MM.1S (cell line): ENCODE measurements around the gene BTBD9.

Experiments used
- CTCF ChIP-seq: fragments of 300-600 bp; sonication (generic); IDR thresholded peaks from 2 replicates; pipeline ENCODE4 v1.5.1; 2016; ENCODE audit warnings: antibody characterized with exemption, low read length, mixed read lengths
- EZH2 ChIP-seq: fragments of 300-600 bp; sonication (generic); optimal IDR thresholded peaks from 2 replicates; pipeline ENCODE3; 2017; ENCODE audit warnings: low read depth, mild to moderate bottlenecking, antibody characterized with exemption, low read length, mixed read lengths
- EZH2phosphoT487 ChIP-seq: fragments of 300-600 bp; sonication (generic); IDR thresholded peaks from 2 replicates; pipeline ENCODE4 v1.6.1; 2018; ENCODE audit warnings: antibody characterized with exemption, low read length

- TF ChIP-seq CTCF (no peak), EZH2phosphoT487 (no peak), EZH2 (no peak)
Measured at GRCh38 chr6:38261626-38262025, 378.1 kb downstream of the BTBD9 start.
